Nucleus accumbens (tissue), 56 donors: ENCODE measurements around the gene RO60.
A peak's percentile ranks its signal among the peaks of the same experiment; 100 is the strongest.

Experiments used
- DNase-seq, 56 donors: peaks; one replicate each; lab custom pipeline; 2025; lab: John Stamatoyannopoulos, UW

RO60 gene

GRCh38 chr1:193060406-193060805 lies 994 bp downstream of the RO60 start:
- DNase-seq = no peak

- DNase-seq = no peak
Measured at GRCh38 chr1:193060938-193061337, 1.5 kb downstream of the RO60 start.

- no peak for DNase-seq
Measured at GRCh38 chr1:193062698-193063463, 3.5 kb downstream of the RO60 start.

- DNase-seq = no peak
Measured at GRCh38 chr1:193065954-193066353, 6.5 kb downstream of the RO60 start.

DNA sequence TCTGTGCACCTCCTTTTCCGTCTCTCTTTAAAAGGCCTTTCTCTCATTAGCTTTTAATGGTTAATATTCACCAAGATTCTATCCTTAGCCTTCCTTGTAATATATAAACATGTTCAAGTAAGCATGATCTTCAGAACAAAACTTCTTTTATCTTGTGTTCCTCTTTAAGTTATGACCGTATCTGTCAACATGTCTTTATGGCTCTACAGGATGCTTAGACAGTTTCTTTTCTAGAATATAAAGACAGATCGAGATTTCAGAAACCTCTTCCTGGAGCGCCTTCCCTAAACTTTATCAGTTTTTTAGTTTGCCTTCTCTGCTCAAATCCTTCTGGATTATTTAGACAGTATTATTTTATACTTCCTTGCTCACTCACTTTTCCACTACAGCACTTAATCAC lies 7.2 kb downstream of the RO60 start:
- DNase-seq = no peak

DNA sequence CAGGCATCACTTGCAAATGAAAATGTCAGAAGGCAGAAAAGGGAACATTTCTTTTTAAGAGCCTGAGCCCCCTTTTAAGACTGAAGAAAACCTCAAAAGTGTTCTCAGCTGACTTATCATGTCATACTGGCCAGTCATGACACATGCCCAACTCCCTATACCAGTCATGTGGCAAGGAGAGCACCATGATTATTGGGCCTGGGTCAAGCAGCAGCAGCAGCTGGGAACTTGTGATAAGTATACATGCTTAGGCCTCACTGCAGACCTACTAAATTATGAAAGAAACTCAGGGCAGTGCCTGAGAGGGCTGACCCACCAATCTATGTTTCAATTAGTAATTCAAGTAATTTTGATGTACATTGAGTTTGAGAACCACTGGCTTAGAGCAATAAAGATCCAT lies 8.6 kb downstream of the RO60 start:
- DNase-seq = no peak

- DNase-seq = no peak
Measured at GRCh38 chr1:193069748-193070385, 10.5 kb downstream of the RO60 start.

- no peak for DNase-seq
Measured at GRCh38 chr1:193070386-193070753, 11.0 kb downstream of the RO60 start.

DNA sequence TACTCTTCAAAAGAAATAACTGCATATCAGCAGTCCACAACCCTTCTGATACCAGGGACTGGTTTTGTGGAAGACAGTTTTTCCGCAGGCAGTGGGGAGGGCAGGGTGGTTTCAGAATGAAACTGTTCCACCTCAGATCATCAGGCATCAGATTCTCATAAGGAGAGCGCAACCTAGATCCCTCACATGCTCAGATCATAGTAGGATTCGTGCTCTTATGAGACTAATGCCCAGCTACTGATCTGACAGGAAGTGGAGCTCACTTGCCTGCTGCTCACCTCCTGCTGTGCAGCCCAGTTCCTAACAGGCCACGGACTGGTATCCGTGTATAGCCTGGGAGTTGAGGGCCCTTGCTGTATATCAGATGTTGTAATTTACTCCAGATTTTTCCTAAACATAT lies 11.5 kb downstream of the RO60 start:
- no peak for DNase-seq

DNA sequence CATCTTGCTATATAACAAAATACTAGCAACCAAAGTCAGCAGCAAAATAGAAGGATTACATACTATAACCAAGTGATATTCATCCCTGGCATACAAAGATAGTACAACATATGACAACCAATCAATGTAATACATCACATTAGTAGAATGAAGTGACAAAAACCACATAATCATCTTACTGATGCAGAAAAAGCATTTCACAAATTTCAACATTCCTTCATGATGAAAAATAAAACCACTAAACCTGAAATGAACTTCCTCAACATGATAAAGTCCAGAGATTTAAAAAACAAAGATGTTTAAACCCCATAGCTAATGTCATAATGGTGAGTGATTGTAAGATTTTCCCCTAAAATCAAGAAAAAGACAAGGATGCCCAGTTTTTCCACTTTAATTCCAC lies 18.6 kb downstream of the RO60 start:
- DNase-seq = no peak

GRCh38 chr1:193079187-193079586 lies 19.8 kb downstream of the RO60 start:
- no peak for DNase-seq

- DNase-seq = no peak
Measured at GRCh38 chr1:193083365-193084088, 24.1 kb downstream of the RO60 start.

GRCh38 chr1:193085263-193085662 lies 25.9 kb downstream of the RO60 start:
- DNase-seq = no peak

DNA sequence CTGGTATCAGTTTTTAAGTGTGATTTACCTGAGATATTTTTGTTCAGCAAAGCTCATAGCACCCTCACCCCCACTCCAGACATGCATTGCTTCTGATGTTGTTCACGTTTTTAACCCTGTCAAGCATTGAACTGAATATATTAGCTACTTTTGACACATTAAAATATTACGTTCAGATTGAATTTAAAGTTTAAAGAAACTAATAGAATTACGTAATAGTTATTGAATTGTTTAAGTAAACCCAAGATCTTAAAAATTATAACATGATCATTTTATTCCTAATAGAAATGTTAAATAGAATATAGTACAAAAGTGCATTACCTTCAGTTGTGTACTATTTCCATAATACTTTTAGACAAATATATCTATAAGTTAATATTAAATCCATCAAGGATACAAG lies 26.9 kb downstream of the RO60 start:
- no peak for DNase-seq

- no peak for DNase-seq
Measured at GRCh38 chr1:193087893-193088292, 28.5 kb downstream of the RO60 start.

DNA sequence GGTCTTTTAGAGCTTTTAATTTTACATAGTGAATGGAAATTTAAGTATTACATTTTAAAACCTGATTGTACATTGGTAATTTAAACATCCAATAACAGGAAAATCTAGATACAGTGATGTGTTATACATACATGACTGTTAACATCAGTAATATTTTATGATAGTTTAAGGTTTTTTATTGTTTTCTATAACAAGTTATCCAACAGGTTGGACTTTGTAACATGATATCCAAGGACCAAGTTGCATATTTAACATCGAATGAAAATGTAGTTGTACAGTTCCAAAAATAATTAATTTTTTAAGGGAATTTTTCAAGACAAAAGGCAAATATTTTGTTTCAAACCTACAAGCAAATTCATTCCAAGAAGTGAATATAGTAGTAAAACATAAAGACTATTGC lies 31.5 kb downstream of the RO60 start:
- DNase-seq = no peak

- DNase-seq = no peak
Measured at GRCh38 chr1:193094112-193094511, 34.7 kb downstream of the RO60 start.

- no peak for DNase-seq
Measured at GRCh38 chr1:193102662-193103061, 43.2 kb downstream of the RO60 start.

- DNase-seq = no peak
Measured at GRCh38 chr1:193103759-193104501, 44.5 kb downstream of the RO60 start.

DNA sequence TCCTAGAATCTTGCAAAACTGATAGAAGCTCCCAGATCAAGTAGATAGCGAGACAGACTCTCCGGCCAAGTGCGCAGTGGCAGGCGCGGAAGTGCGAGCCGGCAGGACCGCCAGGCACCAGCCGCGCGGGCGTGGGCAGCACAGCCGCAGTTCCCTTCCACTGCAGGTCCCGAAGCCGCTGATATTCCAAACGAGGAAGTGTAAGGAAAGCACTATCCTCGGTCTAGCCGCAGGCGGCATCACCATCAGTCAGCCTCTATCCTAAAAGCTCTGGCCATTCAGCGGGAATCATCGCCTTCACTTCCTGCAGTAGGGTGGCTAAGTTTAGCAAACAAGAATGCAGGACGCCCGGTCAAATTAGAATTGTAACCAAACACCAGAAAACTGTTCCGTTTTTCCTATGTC lies 45.1 kb downstream of the RO60 start:
- peak in 36 of 56 donors; percentile 3 to 59 (median 28) for DNase-seq
